DND-41 (cell line): Measurements from ENCODE around the gene SRRM4.

Experiments used
- ATAC-seq: fragments of 200-7000 bp; cut with Tn5 transposase; 3 replicates; pipeline ENCODE4 v1.9.1; 2021; ENCODE audit warnings: low read depth; ENCODE audit not compliant: insufficient read depth
- DNase-seq: peaks from one replicate; pipeline ENCODE4 v3.0.0-alpha.2; 2020
- H2AFZ ChIP-seq: 2 replicates; pipeline ENCODE4 v1.6.0; 2012; ENCODE audit warnings: low read depth, low read length
- H3K27ac ChIP-seq: 2 replicates; pipeline ENCODE4 v1.5.1; 2012; ENCODE audit warnings: low read length, inconsistent platforms
- H3K27me3 ChIP-seq: fragments of 200-600 bp; sonication (generic); 2 replicates; pipeline ENCODE4 v1.6.0; 2012; ENCODE audit warnings: low read length, mild to moderate bottlenecking, inconsistent platforms; ENCODE audit not compliant: insufficient read depth, poor library complexity
- H3K36me3 ChIP-seq: 2 replicates; pipeline ENCODE4 v1.5.1; 2012; ENCODE audit warnings: low read length, inconsistent platforms; ENCODE audit not compliant: insufficient read depth
- H3K4me1 ChIP-seq: 2 replicates; pipeline ENCODE4 v1.5.1; 2012; ENCODE audit warnings: mild to moderate bottlenecking, low read length; ENCODE audit not compliant: insufficient read depth
- H3K4me2 ChIP-seq: 2 replicates; pipeline ENCODE4 v1.6.0; 2012; ENCODE audit warnings: mild to moderate bottlenecking, moderate library complexity, low read length, inconsistent platforms; ENCODE audit not compliant: insufficient read depth
- H3K4me3 ChIP-seq, 2 experiments: fragments of 200-600 bp in 1 of 2; shearing (Covaris generic) in 1 of 2; 2 replicates each; pipeline ENCODE4 v1.5.1; 2012 to 2016; ENCODE audit warnings: inconsistent platforms in 2 of 2, low read length in 2 of 2, mild to moderate bottlenecking in 2 of 2, low read depth in 1 of 2, moderate library complexity in 1 of 2
- H3K79me2 ChIP-seq: 2 replicates; pipeline ENCODE4 v1.6.0; 2012; ENCODE audit warnings: low read length, inconsistent platforms; ENCODE audit not compliant: insufficient read depth
- H3K9ac ChIP-seq: 2 replicates; pipeline ENCODE4 v1.6.0; 2012; ENCODE audit warnings: low read depth, mild to moderate bottlenecking, inconsistent platforms, low read length, moderate library complexity
- H3K9me3 ChIP-seq: 2 replicates; pipeline ENCODE4 v1.5.1; 2012; ENCODE audit warnings: low read length, moderate library complexity, mild to moderate bottlenecking, inconsistent platforms; ENCODE audit not compliant: insufficient read depth, severe bottlenecking
- H4K20me1 ChIP-seq: 2 replicates; pipeline ENCODE4 v1.6.0; 2012; ENCODE audit warnings: low read length; ENCODE audit not compliant: insufficient read depth
- EZH2 ChIP-seq: IDR thresholded peaks from 3 replicates; pipeline ENCODE4 v1.6.1; 2012; ENCODE audit warnings: borderline replicate concordance, low read depth, mild to moderate bottlenecking, moderate library complexity, low read length, inconsistent platforms; ENCODE audit not compliant: severe bottlenecking
- TF ChIP-seq, protein P1 (sequence below): IDR thresholded peaks from 2 replicates; pipeline ENCODE4 v1.5.1; 2012; ENCODE audit warnings: borderline replicate concordance, low read length, moderate library complexity, mild to moderate bottlenecking; ENCODE audit not compliant: poor library complexity, severe bottlenecking; ENCODE audit errors: extremely low read depth

The SRRM4 gene

GRCh38 chr12:119157528-119157927, 176.2 kb downstream of the SRRM4 start:
- Histone ChIP-seq H3K27me3 (no peaks in the 10 kb centered on the region), H3K4me1 (no peaks in the 10 kb centered on the region), H3K79me2 (no peaks in the 10 kb centered on the region), H3K36me3 (no peaks in the 10 kb centered on the region), H3K27ac (no peak overlapping the region), H3K9me3 (no peaks in the 10 kb centered on the region), H3K4me2 (no peak overlapping the region), H3K4me3 (no peak overlapping the region), H2AFZ (no peak overlapping the region), H3K9ac (no peak overlapping the region), H4K20me1 (no peaks in the 10 kb centered on the region)
- ATAC-seq (no peak), DNase-seq (no peak)
- TF ChIP-seq, protein P1, sequence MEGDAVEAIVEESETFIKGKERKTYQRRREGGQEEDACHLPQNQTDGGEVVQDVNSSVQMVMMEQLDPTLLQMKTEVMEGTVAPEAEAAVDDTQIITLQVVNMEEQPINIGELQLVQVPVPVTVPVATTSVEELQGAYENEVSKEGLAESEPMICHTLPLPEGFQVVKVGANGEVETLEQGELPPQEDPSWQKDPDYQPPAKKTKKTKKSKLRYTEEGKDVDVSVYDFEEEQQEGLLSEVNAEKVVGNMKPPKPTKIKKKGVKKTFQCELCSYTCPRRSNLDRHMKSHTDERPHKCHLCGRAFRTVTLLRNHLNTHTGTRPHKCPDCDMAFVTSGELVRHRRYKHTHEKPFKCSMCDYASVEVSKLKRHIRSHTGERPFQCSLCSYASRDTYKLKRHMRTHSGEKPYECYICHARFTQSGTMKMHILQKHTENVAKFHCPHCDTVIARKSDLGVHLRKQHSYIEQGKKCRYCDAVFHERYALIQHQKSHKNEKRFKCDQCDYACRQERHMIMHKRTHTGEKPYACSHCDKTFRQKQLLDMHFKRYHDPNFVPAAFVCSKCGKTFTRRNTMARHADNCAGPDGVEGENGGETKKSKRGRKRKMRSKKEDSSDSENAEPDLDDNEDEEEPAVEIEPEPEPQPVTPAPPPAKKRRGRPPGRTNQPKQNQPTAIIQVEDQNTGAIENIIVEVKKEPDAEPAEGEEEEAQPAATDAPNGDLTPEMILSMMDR = no peak
- TF ChIP-seq EZH2 = no peak

DNA sequence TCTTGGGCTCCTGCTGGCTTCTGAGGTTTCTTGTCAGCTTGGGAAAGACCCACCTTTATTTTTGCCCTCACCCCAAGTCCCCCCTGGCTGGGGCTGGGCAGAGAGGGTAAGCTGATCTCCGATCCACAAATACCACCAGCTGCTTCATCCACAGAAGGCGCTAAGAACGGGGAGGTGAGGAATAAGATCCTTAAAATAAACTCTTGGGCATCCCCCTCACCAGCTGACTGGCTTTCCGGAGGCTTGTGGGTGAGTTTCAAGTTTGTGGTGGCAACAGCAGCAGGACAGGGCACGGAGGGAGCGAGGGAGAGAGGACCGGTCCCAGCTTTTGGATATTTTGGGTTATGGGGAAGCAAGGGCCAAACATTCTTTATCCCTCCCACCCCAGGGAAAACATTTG, 176.6 kb downstream of the SRRM4 start:
- Histone ChIP-seq H3K36me3 (no peaks in the 10 kb centered on the region), H3K9me3 (no peaks in the 10 kb centered on the region), H3K4me3 (no peak overlapping the region), H4K20me1 (no peaks in the 10 kb centered on the region), H3K27me3 (no peaks in the 10 kb centered on the region), H3K27ac (no peak overlapping the region), H2AFZ (no peak overlapping the region), H3K79me2 (no peaks in the 10 kb centered on the region), H3K4me1 (no peaks in the 10 kb centered on the region), H3K9ac (no peak overlapping the region), H3K4me2 (no peak overlapping the region)
- ATAC-seq = no peak
- DNase-seq = no peak
- no peak for TF ChIP-seq EZH2

GRCh38 chr12:119158402-119158801, 177.1 kb downstream of the SRRM4 start:
- Histone ChIP-seq H3K9me3 (no peaks in the 10 kb centered on the region), H2AFZ (no peak overlapping the region), H3K79me2 (no peaks in the 10 kb centered on the region), H3K27ac (no peak overlapping the region), H3K4me1 (no peaks in the 10 kb centered on the region), H3K27me3 (no peaks in the 10 kb centered on the region), H3K36me3 (no peaks in the 10 kb centered on the region), H3K4me2 (no peak overlapping the region), H3K9ac (no peak overlapping the region), H3K4me3 (no peak overlapping the region), H4K20me1 (no peaks in the 10 kb centered on the region)
- DNase-seq (no peak), ATAC-seq (no peak)
- TF ChIP-seq EZH2 = no peak
- TF ChIP-seq, protein P1 = no peak

DNA sequence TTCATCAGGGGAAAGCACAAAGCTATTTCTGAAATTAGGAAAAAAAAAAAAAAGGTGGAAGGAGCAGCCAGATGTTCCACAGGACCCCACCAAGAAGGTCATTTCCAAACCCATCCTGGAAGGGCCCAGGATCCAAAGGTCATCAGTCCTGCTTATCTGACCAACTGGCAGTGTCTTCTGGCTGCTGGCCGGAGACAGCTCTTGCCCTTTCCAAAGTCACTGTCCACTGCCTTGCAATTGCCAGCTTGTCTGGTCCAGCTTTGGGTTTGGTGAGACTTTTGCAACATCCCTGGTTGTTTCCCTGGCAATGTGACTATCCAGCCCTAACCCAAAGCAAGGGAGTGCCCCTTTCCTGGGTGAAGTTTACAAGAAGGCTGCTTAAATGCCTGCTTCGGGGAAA, 178.5 kb downstream of the SRRM4 start:
- no peak overlapping the region for H3K9ac ChIP-seq
- H3K4me1 ChIP-seq = no peaks in the 10 kb centered on the region
- no peaks in the 10 kb centered on the region for H3K27me3 ChIP-seq
- no peak overlapping the region for H3K27ac ChIP-seq
- H3K9me3 ChIP-seq = no peaks in the 10 kb centered on the region
- no peak for DNase-seq
- no peak overlapping the region for H3K4me2 ChIP-seq
- no peak overlapping the region for H2AFZ ChIP-seq
- no peaks in the 10 kb centered on the region for H3K79me2 ChIP-seq
- no peaks in the 10 kb centered on the region for H4K20me1 ChIP-seq
- H3K4me3 ChIP-seq = no peak overlapping the region
- ATAC-seq = no peak
- no peak for TF ChIP-seq EZH2
- TF ChIP-seq, protein P1 = no peak
- no peaks in the 10 kb centered on the region for H3K36me3 ChIP-seq
